Germinal center (tissue), 1 donor: ENCODE measurements around the gene ARID1B.
A peak's percentile ranks its signal among the peaks of the same experiment; 100 is the strongest.

ENCODE experiments used
- DNase-seq: peaks from one replicate; pipeline ENCODE4 v3.0.0; 2012; ENCODE audit warnings: mixed read lengths, low spot score

ARID1B gene

GRCh38 chr6:156879186-156879585 lies 102.0 kb downstream of the ARID1B start:
- DNase-seq, result no peak

DNA sequence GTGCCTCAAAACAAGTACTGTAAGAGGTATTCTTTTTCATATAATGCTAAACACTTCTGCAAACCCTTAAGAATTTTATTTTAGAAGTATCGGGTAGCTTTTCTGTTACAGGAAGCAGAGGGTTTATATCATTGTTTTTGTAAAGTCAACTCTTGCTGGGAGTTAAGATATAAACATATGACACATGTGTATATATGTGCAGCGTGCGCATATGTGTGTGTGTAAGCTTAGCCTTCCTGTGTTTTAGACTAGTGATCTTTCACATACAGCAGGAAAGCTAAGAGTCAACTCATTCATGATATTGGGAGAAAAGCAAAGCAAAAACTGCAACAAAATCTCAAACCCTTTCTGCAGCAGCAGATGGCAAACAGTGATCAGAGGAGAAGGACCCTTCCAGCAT lies 102.4 kb downstream of the ARID1B start:
- no peak for DNase-seq

- no peak for DNase-seq
Observed at GRCh38 chr6:156880913-156881312, 103.7 kb downstream of the ARID1B start.

DNA sequence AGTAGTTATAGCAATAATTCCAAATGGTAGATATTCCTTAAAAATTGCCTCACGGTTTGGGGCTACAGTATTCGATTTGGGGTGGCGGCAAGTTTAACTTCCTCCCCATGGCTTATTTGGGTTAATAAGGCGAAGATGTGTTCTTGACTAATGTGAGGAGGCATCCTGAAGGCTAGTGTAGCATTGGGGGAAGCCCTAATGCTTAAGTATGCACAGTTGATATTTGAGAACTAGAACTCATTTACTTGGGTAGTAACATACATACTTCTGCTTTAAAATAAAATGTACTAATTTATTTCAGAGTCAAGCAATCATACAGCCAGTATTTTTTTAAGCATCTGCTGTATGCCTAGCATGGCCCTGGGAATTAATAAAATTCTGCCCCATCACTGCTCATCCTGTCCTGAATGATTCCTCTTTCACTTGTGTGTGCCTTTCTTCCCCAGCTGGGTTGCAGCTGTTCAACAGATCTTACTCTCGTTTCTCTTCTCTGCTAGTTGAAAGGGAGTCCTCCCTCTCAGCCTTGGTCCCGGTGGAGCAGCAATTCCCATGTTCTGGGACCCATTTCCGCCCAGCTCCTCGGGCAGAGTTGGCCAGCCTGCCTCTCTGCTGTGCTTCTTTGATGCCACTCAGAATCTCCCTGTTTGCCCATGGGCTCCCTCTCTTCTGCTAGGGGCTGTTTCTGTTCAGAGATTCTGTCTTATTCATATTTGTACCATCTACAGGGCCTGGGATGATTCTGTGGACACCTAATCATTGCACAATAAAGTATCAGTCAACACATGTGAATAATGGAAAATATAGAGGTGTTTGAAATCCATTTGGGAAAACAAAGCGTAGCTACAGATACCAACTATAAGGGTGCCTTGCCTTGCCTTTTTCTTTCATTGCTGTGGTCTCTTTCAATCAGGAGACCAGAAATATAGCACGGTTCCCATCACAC lies 104.8 kb downstream of the ARID1B start:
- DNase-seq, result no peak

GRCh38 chr6:156883497-156884252 lies 106.5 kb downstream of the ARID1B start:
- peak; percentile 34 for DNase-seq

DNA sequence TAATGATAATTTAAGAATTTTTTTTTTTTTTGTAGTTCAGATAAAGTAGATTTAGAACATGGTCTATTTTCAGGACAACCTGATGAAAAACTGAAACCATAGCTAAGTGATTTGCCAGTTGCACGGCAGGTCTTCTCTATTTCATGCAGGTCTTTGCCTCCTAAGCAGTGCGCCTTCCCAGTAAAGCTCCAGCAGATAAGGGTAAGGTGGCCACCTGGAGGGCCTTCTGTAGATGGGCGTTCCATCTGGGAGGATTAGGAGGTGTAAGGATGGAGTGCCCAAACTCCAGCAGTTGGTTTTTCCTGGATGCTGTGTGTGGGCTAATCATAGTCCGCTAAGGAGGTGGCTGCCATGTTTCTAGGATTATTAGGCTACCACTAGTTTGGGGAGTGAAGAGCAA lies 107.1 kb downstream of the ARID1B start:
- DNase-seq, result no peak

- no peak for DNase-seq
Observed at GRCh38 chr6:156885562-156885961, 108.4 kb downstream of the ARID1B start.

- DNase-seq, result peak; percentile 42
Observed at GRCh38 chr6:156886409-156886808, 109.2 kb downstream of the ARID1B start.

GRCh38 chr6:156887623-156888269 lies 110.6 kb downstream of the ARID1B start:
- DNase-seq, result no peak

DNA sequence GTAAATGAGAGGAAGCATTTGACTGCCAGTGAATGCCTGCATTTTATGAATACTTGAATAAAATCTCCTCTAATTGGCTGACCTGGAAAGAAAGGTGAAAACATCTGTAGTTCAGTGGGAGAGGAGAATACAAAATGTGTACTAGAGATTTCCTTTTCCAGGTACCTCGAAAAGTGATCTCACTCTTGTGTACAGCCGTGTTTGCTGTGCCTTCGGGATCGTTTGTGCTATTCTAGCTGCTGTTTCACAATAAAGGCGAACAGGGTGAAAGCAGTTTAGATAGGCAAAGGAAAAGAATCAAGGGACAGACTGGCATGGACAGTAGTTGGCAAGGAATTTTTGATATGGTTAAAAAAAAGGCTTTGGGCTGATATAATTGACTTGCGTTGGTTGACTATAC lies 112.3 kb downstream of the ARID1B start:
- no peak for DNase-seq

- no peak for DNase-seq
Observed at GRCh38 chr6:156889986-156890385, 112.8 kb downstream of the ARID1B start.

GRCh38 chr6:156890627-156891314 lies 113.6 kb downstream of the ARID1B start:
- DNase-seq, result no peak

DNA sequence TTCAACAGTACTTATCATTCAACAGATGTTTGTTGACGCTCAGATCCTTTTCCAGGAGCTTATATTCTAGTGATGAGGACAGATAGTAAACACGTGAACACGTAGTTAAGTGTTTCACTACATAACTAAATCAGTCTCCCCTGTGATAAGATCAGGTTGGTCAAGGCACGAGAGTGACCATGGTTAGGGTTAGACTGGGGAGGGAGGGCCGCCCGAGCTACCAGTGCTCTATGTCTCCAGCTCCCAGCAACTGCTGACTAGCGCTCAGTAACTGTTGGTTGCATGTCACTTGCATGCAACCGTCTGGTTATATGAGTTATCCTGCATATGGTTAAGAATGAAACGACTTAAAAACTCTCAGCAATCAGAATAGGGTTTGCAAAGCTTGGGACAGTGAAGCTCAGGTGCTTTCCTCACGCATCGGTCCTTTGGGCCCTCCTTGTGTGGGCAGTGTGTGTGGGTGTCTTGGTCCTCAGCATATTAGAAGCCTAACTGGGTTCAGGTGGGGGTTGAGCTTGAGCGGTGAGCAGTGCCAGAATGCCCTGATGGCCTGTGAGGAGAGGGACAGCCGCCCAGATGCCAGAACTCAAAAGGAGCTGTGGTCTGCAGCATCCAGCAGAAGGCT lies 120.8 kb downstream of the ARID1B start:
- DNase-seq, result no peak

- no peak for DNase-seq
Observed at GRCh38 chr6:156899071-156899470, 121.9 kb downstream of the ARID1B start.

DNA sequence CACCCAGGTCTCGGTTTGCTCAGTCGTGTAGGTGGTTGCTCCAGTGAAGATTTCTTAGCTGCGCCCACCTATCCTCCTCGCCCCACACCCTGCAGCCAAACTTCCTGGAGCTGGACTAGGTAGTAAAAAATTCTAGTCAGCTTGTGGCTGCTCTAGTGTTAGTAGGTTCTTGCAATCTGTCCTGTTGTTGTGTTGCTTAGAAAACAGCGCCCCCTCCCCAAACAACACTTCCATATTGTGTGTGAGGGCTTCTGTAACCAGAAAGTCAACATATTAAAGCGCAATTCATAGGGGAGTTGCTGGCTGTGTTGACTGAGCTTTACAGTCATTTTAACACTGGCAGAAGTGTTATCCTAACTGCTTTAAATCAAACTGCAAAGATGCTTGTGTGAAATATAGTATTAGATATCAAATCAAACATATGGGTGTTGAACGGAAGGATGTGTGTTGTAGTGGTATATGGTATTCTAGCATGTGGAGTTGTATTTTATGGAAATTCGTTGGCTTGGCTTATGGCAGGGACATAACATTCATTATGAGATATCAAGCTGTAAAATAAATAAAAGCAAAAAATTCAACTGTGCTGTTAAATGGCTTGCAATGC lies 122.5 kb downstream of the ARID1B start:
- no peak for DNase-seq

DNA sequence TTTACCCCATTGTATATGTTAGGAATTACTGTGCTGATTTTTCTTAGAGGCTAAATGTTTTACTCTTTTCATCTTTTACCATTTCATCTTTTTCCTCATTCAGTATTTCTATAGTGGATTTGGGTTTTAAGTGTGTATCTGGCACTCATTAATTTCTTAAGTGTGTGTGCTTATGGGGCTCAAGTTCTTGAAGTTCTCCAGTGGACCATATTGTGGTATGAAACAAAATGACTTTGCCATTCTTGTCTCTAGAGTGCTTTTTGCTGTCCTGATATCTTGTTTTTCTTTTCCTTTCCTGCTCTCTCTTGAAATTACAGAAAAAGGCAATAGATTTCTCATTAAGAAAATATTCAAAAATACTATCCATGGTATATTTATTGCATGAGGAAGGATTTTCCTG lies 123.1 kb downstream of the ARID1B start:
- no peak for DNase-seq

DNA sequence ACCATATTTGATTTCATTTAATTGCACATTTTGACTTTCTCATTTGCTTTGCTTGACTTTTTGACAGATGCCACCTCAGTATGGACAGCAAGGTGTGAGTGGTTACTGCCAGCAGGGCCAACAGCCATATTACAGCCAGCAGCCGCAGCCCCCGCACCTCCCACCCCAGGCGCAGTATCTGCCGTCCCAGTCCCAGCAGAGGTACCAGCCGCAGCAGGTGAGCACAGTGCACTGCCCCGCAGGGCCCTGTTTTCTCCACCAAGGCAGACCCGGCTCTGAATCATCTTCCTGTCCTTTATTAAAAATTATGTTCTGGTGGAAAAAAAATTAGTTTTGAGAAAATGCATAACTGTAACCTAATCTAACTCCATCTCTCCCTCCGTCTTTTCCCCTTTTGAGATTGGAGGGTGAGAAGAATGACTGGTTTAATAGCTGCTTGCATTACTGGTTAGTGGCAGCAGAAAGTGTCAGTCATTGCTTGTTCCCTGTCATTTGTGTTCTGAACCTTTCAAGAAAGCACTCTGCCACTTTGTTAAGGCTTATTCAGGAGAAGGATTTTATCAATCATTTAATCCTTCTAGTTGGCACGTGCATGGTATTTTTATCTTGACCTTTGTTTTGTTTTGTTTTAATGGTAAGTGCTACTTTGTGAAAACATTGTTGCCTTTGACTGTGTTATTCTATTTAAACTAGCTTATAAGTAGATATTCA lies 124.3 kb downstream of the ARID1B start:
- DNase-seq, result no peak

- DNase-seq, result no peak
Observed at GRCh38 chr6:156902782-156903181, 125.6 kb downstream of the ARID1B start.

DNA sequence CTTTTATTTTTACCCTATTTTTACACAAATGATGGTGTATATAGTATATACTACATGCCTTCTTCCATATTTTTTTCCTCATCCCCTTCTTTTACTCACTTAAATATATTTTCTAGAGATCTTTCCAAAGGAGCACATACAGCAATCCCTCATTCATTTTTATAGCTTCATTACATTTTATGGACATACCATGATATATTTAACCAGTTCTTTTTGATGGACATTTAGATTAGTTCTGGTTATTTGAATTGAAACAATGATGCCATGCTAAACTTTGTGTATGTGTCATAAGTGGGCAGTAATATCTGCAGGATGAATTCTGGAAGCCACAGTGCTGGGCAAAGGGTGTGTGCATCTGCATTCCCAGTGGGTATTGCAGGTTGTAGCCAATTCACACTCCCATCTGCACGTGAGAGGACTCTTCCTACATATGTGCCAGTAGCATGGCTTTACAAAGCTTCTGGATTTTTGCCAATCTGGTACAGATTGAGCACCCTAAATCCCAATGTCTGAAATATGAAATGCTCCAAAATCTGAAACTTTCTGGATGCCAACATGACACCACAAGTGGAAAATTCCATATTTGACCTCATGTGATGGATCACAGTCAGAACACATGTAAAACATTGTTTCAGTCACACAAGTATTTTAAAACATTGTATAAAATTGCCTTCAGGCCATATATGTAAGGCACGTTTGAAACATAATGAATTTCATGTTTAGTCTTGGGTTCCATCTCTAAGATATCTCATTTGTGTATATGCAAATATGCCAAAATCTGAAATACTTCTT lies 127.2 kb downstream of the ARID1B start:
- DNase-seq, result no peak

DNA sequence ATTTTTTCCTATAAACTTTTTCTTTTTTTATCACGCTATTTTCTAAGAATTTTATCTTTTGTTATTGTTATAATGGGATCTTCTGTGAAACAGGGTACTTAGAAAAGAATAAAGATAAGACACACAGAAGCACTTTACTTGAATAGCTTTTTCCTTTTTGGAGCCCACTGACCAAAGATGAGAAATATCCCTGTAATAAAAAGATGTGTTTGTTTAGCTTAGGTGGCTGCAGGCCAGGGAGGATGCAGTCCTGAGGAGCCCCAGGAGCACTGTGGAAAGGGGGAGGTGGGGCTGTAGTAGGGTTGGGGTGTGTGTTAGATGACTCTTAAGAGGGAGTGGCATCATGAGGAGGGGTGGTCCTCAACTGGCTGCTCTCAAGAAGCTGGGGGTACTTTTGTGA lies 128.6 kb downstream of the ARID1B start:
- no peak for DNase-seq
